G401 (cell line): ENCODE data around the gene ARHGAP4. TPM values are rescaled to one million over a fixed set of nuclear protein-coding genes. Genes with fewer than 3 reads are reported as not detected.

ENCODE experiments used
- DNase-seq: peaks from one replicate; pipeline ENCODE4 v3.0.0-alpha.2; 2015; ENCODE audit warnings: low spot score
- in situ Hi-C: cut with HindIII; loops from 2 replicates; pipeline ENCODE4 v1.10.0; 2016; ENCODE audit warnings: low sequenced_read_pairs, mixed read lengths
- total RNA-seq: library from RNA; depleted of rRNA; stranded (reverse); fragments of >200 nt; shearing (Covaris generic); gene quantifications from 2 replicates; pipeline ENCODE4 v1.2.3, GENCODE V29; 2014

Gene ARHGAP4
- total RNA-seq, 1 experiment from 2014 or later: 55.7 TPM

DNA sequence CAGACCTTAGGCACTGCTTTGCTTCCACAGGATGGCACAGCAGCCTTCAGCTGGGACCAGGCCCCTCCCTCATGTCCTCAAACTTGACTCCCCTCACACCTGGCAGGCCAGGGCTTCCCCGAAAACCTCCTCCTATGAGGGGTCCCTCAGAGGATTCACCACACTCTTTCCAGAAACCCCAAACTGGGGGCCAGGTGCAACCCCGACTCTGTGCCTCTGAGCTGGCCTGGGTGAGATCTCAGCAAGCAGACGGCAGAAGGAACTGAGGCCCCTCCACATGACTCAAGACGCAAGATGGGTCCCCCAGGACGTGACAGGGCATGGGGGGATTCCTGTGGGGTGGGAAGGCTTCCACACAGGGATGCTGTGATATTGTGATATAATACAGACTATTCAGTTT lies 39.3 kb upstream of the ARHGAP4 start:
- in situ Hi-C loops: no loop called here

DNA sequence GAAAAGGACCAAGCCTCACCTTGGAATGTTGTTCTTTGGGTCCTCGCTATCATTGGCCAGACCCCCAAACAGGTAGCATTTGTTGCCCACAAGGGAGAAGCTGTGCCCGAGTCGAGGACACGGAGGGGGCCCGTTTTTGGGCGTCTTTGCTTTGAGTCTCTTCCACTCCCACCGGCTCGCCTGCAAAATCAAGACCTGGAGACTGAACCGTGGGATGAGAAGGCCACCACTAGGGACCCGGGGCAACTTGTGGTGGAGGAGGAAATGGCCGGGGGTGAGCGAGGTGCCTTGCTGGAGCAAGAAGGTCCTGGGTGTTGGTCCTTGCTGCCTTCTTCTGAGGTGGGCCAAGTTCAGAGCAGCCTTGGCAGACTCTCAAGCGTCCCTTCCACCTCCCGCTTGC lies 38.0 kb upstream of the ARHGAP4 start:
- in situ Hi-C loops: no loop called here

More for the DNA sequence above, 39.3 kb upstream of the ARHGAP4 start:
- no peak for DNase-seq

DNA sequence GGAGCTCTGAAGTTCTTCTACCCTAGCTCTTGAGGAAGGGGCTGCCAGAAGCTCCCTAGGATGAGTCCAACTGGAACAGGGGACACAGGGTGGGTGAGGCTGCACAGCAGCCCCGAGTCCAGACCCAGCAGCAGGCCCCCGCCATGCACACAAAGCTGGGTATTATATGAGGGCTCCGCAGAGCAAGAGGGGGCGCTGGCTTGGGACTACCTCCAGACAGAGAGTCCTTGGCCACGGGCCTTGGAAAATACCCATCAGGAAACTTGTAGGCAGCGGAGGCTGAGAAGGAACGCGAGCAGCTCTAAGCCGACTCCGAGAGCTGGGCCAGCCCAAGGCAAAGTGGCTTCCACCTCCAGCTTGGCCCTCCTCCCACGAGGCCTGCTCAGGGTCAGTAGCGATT lies 37.5 kb upstream of the ARHGAP4 start:
- in situ Hi-C loops: no loop called here
- no peak for DNase-seq

More for the DNA sequence above, 38.0 kb upstream of the ARHGAP4 start:
- no peak for DNase-seq

DNA sequence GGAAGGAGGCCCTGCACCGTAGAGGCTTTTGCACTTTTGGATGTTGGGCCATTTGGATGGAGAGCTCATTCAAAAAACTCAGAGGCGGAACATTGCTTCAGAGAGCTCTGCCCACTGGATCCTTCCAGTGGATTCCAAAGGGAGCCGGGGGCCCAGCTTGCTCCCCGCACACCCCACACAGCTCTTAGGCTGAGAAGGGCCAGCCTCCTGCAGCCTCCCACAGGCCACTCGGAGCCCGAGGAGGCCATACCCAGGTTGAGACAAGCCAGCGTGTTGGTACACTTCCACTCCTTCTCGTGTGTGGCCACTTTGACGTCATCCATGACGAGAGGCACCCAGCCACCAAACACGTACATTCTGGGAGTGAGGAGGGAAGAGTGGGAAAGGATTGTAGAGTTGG lies 35.2 kb upstream of the ARHGAP4 start:
- in situ Hi-C loops: no loop called here
- DNase-seq: no peak

DNA sequence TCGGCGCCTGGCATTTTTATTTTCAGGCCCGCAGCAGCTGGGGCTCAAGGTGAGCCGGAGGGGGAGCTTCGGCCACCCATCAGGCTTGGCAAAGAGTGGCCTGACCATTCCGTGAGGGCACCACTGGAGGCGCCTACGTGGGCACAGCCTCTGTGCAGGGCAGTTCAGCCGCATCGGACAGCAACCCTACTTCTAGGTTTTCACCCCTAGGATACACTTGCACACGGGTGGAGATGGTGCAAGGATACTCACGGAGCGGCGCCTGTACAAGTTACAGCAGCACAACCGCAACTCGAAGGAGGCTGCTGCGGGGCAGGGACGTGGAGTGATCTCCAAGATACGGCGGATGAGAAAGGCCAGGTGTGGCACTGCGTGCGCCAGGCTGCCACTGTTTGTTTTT lies 34.7 kb upstream of the ARHGAP4 start:
- in situ Hi-C loops: no loop called here
- DNase-seq: no peak

DNA sequence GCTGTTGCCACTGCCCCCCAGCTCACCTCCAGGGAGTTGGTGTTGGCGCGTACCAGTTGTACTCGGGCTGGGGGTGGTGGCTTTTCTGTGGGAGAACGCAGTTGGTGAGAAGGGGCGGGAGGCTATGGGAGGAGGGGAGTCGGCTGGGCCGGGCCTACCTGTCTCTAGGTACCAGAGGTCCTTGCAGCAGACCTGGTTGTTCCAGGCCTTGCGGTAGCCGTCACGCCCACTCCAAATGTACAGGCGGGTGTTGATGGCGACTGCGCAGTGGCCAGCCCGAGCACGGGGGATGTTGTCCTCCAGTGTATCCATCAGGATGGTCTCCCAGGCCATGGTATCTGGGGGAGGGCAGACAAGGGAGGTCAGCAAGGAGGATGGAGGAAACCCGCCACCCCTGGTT lies 34.0 kb upstream of the ARHGAP4 start:
- in situ Hi-C loops: no loop called here
- no peak for DNase-seq

DNA sequence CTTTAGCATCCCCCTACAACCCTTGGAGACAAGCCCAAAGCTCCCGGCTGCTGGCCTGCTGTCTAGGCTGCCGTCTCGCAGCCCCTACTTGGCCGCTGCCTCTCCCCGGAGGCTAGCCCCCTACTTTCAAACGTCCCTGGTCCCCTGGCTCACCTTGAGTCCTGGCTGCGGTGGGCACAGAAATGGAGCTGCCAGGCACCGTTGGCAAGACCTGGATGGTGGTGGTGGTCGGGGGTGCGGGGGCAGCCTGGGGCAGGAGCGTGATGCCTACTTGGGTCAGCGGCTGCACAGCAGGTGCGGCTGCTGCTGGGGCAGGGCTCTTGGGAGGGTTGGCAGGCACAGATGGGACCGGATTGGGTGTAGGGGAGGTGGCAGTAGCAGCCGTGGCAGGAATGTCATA lies 33.6 kb upstream of the ARHGAP4 start:
- DNase-seq: no peak
- in situ Hi-C loops: no loop called here

DNA sequence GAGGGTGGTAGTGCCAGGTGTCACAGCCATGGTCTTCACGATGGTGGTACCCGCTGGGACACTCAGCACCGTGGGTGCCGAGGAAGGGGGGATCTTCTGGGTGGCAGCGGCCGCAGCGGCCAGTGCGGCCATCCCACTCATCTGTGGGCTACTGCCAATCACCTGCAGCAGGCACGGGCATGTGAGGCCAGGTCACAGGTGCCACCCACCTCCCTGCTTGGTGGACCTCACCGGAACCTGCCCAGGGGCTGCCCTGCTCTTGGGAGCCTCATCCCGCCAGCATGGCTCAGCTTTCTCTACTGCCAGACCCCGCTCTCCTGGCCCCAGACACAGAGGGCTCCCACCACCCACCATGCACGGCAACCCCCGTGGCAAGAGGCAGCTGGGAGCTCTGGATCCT lies 32.5 kb upstream of the ARHGAP4 start:
- no peak for DNase-seq
- in situ Hi-C loops: no loop called here

DNA sequence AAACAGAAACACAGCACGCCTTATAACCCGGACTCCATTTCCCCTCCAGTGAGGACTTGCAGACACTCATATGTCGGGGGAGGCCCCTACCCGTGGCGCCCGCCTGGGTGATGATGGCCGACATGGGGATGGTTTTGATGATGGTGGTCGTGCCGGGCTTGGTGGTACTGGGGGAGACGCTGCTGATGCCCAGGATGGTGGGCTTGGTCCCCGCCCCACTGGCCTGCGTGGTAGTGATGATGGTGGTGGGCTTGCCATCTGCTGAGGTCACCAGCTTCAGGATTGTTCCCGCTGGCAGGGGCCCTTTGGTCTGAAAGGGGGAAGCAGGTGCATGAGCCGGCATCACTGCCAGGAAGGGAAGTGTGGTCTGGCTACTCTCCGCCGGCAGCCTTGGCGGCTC lies 31.2 kb upstream of the ARHGAP4 start:
- no peak for DNase-seq
- in situ Hi-C loops: no loop called here

DNA sequence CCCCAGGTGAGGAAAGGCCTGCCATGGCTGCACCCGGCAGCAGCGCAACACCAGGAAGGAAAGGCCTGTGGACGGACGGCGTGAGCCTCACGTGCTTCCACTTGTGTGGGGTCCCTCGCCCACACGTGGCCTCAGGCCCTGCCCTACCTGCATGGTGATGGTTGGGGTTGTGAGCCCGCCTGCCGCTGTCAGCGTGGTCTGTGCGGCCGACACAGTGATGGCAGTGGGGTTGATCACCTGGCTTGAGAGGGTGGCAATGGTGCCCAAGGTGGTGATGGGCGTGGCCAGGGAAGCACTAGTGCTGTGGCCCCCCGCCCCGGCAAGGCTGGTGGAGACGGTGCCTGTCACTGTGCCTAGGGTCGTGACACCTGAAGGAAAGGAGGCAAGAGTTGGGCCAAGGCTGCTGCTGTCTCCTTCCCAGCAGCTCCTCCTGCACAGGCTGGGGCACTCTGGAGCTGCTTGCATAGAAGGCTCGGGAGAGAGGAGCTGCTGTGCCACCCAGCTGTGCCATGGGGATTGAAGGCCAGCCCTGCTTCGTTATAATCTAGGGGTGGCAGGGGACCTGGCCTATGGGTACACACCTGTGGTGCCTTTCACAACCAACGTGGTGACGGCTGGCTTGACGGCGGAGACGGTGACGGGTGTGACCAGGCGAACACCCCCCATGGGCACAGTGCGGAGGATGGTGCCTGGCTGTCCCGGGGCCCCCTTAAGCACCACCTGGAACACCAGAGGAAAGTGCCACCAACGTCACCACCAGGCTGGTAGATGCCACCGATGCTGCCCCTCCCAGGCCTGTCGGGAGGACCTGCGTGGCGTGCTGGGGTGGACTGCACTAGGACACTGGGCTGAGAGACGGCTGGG lies 30.2 kb upstream of the ARHGAP4 start:
- in situ Hi-C loops: no loop called here
- DNase-seq: no peak

DNA sequence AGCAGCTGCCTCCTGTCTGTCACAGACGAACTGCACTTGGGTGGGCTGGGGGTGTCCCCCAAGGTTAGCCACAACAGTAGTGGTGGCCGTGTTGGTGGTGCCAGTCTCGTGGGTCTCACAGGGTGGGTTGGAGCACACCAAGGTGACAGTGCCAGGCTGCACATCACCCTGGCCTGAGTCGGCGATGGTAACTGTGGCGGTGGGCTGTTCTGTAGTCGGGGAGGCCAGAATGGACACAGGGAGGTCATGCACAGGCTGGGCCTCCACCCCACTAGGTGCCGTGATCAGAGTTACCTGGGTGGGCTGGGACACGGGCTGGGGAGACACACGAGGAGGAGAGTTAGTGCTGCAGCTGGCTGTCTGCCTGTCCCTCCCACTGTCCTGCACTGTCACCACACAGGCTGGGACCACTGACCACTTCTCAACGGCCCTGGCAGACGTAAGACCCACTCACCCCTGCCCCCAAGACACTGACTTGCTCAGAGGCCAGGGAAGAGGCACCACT lies 29.2 kb upstream of the ARHGAP4 start:
- in situ Hi-C loops: no loop called here
- no peak for DNase-seq

DNA sequence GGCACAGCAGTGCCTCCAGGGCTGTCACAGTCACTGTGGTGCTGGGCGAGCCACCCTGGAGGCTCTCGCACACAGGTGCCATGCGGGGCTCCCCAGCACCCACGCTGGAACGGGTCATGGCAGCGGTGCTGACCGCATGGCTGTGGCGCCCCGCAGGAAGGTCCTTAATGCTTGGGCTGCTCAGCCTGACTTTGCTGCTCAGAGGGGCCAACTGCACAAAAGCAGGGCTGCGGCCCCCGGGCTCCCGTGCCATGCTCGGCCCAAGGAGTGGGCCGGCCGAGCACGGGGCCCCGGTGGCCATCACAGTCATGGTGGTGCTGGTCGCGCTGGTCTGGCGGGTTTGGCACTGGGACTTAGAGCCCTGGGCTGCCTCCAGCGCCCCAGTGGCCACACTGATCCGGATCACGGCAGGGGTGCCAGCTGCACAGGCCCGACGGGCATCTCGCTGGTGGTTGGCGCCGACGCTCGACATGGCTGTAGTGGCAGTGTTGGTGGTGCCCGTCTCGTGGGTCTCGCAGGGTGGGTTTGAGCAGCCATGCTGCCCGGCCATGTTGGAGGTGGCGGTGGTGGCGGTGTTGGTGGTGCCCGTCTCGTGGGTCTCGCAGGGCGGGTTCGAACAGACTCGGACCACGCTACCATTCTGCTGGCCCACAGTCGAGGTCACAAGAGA lies 28.6 kb upstream of the ARHGAP4 start:
- in situ Hi-C loops: no loop called here
- DNase-seq: no peak

DNA sequence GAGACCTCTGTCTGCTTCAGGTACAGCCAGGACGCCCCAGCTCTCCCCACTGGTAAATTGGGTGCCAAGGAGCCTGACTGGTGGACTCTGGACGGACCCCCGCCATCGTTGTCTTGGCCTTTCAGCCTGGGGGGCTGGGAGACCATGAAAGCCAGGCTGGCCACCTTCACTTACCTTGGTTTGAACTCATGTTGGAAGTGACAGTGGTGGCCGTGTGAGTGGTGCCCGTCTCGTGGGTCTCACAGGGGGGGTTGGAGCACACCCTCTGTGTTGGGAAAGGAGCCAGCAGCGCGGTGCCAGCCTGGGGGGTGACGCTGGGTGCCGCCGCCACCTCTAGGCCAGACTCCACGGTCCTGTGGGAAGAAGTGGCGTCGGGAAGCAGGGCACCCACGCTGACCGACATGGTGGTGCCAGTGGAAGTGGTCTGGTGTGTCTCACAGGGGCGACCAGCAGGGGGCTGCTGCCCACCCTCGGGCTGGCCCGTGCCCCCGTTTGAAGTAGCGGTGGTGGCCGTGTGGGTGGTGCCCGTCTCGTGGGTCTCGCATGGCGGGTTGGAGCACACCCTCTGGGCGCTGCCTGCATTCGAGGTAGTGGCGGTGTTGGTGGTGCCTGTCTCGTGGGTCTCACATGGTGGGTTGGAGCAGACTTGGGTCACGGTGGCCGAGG lies 28.0 kb upstream of the ARHGAP4 start:
- no peak for DNase-seq

DNA sequence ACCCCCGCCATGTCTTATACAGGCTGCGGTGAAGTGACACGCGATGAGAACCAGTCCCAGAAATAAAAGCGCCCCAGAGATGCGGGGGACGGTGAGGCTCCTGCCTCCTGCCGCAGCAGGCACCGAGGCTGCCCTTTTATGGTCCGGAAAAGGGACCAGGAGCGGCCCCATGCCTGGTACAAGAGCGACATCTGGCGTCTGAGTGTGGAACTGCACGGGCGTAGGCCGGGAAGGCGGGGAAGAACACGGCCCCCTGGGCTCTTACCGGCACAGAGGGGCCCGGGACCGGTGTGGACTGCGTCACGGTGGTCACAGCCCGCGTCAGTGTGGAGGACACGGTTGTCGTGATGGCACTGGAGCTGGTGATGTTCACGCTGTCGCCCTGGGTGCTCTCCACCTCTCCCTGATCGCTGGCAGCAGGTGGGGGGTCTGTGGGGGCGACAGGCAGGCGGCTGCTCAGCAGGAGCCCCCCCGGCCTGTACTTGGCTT lies 27.3 kb upstream of the ARHGAP4 start:
- in situ Hi-C loops: no loop called here

More for the DNA sequence above, 28.0 kb upstream of the ARHGAP4 start:
- in situ Hi-C loops: no loop called here

DNA sequence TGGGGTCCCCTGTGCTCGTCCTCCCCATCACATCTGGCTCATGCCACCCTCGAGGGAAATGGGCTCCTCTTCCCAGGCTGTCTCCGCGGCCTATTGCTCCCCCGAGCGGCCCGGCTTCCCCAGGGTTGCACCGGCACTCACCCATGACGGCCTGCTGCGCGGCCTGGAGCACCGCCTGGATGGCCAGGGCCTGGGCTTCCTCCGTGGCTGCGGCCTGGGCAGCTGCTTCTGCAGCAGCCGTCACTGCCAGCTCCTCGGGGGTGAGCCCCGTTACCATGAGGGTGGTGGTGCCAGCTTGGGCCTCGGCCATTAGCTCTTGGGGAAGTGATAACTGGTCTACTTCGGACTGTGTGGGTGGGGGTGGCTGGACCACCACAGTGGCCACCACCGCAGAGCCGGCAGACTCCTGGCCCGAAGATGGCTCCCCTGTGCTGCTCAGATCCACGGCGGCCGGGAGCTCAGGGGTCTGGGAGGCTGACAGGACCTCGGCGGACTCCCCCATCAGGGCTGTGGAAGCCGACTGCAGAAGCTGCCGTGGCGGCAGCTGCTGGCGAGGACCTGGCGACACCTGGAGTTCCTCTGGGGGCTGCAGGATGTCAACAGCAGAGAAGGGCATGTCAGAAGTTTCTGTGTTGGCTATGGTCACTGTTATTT lies 26.4 kb upstream of the ARHGAP4 start:
- in situ Hi-C loops: no loop called here
- DNase-seq: no peak

More for the DNA sequence above, 27.3 kb upstream of the ARHGAP4 start:
- peak; percentile 69 for DNase-seq

DNA sequence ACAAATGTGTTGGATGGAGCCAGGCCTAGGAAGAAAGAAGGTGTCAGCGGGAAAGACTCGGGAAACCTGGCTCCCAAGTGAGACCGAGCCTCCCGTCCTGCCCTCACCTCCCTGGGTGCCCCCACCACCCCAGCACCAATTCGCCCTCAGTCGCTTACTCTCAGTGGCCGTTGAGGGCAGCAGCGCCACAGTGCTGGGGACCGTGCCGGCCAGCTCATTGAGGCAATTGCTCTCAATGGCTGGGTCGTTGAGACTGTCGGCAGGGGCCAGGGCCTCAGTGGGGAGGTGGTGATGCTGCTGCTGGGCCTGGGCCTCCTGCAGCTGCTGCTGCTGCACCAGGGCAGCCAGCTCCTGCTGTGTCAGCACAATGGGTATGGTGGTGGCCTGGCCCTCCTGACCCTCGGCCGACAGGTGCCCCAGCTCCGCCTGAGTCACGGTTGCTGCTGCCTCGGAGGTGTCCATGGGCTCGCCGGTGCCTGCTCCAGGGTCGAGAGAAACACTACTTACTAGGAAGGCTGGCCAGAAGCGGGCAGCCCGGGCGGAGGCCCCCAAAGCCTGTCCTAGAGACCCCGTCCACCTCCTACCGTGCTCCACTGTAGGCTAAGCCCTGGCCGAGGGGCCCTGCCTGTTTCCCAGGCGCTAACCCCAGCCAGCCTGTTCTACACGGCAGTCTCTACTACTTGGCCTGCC lies 25.8 kb upstream of the ARHGAP4 start:
- in situ Hi-C loops: no loop called here
- DNase-seq: no peak

DNA sequence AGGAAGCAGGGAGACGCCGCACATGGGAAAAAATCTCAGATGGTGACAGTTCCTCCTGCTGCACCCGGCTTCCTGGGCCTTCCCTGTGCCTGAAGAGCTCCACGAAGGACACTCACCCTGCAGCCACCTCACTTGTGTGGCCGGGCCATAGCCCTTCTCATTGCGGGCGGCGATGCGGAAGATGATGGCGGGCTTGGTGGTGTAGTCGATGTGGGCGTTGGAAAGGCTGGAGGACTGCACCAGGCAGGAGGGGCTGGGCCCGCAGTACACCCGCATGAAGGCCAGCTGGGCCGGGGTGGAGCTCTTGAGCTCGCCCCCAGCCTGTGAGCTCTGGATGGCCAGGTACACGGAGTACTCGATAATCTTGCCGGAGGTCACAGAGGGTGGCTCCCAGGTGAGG lies 24.1 kb upstream of the ARHGAP4 start:
- DNase-seq: no peak
- in situ Hi-C loops: no loop called here

DNA sequence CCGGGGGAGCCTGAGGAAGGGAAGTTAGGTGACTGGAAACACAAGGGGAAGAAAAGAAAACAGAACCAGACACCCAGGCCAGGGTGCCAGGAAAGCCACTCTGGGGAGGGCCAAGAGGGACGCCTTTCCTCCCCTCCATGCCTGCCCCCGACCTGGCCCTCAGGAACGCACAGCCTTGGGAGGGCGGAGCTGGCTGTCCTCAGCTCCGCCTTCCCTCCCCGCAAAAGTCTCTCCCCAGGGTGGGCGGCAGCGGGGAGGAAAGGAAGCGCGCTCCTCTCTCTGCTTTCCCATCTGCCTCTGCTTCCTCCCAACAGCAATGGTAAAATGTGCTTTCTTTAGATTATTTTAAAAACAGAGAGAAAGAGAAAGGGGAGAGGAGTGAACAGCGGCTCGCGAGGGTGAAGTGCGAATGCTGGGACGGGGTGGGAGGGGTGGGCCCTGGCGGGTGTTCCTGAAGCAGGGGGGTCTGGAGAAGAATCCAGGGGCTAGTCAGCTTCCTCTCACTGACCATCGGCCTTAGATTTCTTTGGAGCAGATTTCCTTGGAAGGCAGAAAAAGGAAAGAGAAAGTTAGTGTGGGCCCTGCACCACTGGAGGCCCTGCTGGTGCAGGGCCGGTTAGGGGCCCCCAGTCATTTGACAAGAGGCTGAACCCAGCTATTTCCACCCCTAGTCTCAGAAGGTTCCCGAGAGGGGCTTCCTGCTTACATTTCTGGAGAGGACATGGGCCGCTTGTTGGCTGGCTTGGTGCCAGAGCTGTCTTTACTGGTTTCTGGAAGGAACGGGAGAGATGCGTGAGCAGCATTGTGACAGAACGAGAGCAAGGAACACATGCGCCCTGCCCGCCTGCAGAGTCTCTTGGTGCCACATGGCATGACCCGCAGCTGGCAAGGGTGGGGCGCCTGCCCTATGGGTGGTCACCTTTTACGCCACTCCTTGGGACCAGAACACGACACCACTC lies 23.1 kb upstream of the ARHGAP4 start:
- no peak for DNase-seq
- in situ Hi-C loops: no loop called here
